K562 (cell line): ENCODE data around the gene B3GNT7.
"Not testable (repeated sequence)": the region's sequence is repeated elsewhere in the genome, so short reads cannot be mapped to it uniquely, and the experiment has no call there.

Experiments used
- FOXJ3 ChIP-seq: sonication (generic); formaldehyde crosslinking; IDR thresholded peaks from 2 replicates; pipeline ENCODE4 v1.4.0; 2020; ENCODE audit warnings: mild to moderate bottlenecking, missing genetic modification reagents
- FOXM1 ChIP-seq, 2 experiments: fragments of 450-650 bp in 1 of 2; sonication (generic) in 1 of 2; formaldehyde crosslinking in 1 of 2; IDR thresholded peaks; 2 replicates each; pipeline versions ENCODE4 v1.6.1 to v1.9.0; 2017 to 2022; ENCODE audit warnings: low read depth in 2 of 2, mild to moderate bottlenecking in 2 of 2, missing genetic modification reagents in 1 of 2, moderate library complexity in 1 of 2
- NRF1 ChIP-seq, 2 experiments: fragments of 450-650 bp; IDR thresholded peaks in 1 of 2; conservative IDR thresholded peaks in 1 of 2; 2 replicates each; pipeline ENCODE4 v1.6.1; 2014; ENCODE audit warnings: mild to moderate bottlenecking in 2 of 2
- ZNF316 ChIP-seq: fragments of 450-650 bp; IDR thresholded peaks from 2 replicates; pipeline ENCODE4 v1.6.1; 2016

GRCh38 chr2:231408304-231408703 is 12.8 kb downstream of the B3GNT7 start:
- not testable (repeated sequence) for TF ChIP-seq FOXJ3 (CRISPR knock-in tag); NRF1 (conservative IDR thresholded peaks at IDR 0.05 in 1 of 2, IDR thresholded peaks at IDR 0.05 in 1 of 2); FOXM1 (IDR thresholded peaks at IDR 0.05; ENCODE audit: low read depth); FOXM1 (CRISPR knock-in tag; IDR thresholded peaks at IDR 0.05; ENCODE audit: low read depth); ZNF316
